ENCODE data around the gene KCNV2.

The KCNV2 gene

GRCh38 chr9:2717385-2717784, at the start of gene KCNV2:
Gene KCNV2, plus strand, starts transcription at chr9:2717510. Its CDS starts 230 bp downstream, at chr9:2717740.
- H3K27ac ChIP-seq, result no peak within 1 kb of the TSS
- no peak within 1 kb of the TSS for H3K4me3 ChIP-seq (ENCODE audit: low read depth, low read length)
- DNase-seq, result no peak
- in situ Hi-C loops (cut with HindIII; ENCODE audit: low pct_ligation_motif_present, low sequenced_read_pairs), result no loop called here
- no peaks in the 10 kb centered on the region for H3K36me3 ChIP-seq (replicated peaks)
- no peaks in the 10 kb centered on the region for H3K27me3 ChIP-seq (replicated peaks)
- TF ChIP-seq CTCF (IDR thresholded peaks at IDR 0.05; ENCODE audit: low read depth, low read length, missing control alignments), result no peak

GRCh38 chr9:2673161-2673560, 44.1 kb upstream of the KCNV2 start:
- no peak for DNase-seq
- Histone ChIP-seq H3K36me3 (replicated peaks) (no peaks in the 10 kb centered on the region), H3K27ac (no peak overlapping the region), H3K4me3 (ENCODE audit: low read depth, low read length) (no peak overlapping the region), H3K27me3 (replicated peaks) (no peaks in the 10 kb centered on the region)
- in situ Hi-C loops (cut with HindIII; ENCODE audit: low pct_ligation_motif_present, low sequenced_read_pairs), result no loop called here
- no peak for TF ChIP-seq CTCF (IDR thresholded peaks at IDR 0.05; ENCODE audit: low read depth, low read length, missing control alignments)

- Histone ChIP-seq H3K27me3 (replicated peaks) (no peaks in the 10 kb centered on the region), H3K4me3 (ENCODE audit: low read depth, low read length) (no peak overlapping the region), H3K36me3 (replicated peaks) (no peaks in the 10 kb centered on the region), H3K27ac (no peak overlapping the region)
- TF ChIP-seq CTCF (IDR thresholded peaks at IDR 0.05; ENCODE audit: low read depth, low read length, missing control alignments), result no peak
- in situ Hi-C loops (cut with HindIII; ENCODE audit: low pct_ligation_motif_present, low sequenced_read_pairs), result no loop called here
- no peak for DNase-seq
These were observed 43.0 kb upstream of the KCNV2 start for GRCh38 chr9:2674141-2674824.

GRCh38 chr9:2675834-2676233, 41.5 kb upstream of the KCNV2 start:
- in situ Hi-C loops (cut with HindIII; ENCODE audit: low pct_ligation_motif_present, low sequenced_read_pairs), result no loop called here
- H3K4me3 ChIP-seq (ENCODE audit: low read depth, low read length), result no peak overlapping the region
- DNase-seq, result no peak
- H3K27ac ChIP-seq, result no peak overlapping the region
- no peaks in the 10 kb centered on the region for H3K36me3 ChIP-seq (replicated peaks)
- H3K27me3 ChIP-seq (replicated peaks), result no peaks in the 10 kb centered on the region
- TF ChIP-seq CTCF (IDR thresholded peaks at IDR 0.05; ENCODE audit: low read depth, low read length, missing control alignments), result no peak

- in situ Hi-C loops (cut with HindIII; ENCODE audit: low pct_ligation_motif_present, low sequenced_read_pairs), result no loop called here
- Histone ChIP-seq H3K36me3 (replicated peaks) (no peaks in the 10 kb centered on the region), H3K4me3 (ENCODE audit: low read depth, low read length) (no peak overlapping the region), H3K27ac (no peak overlapping the region), H3K27me3 (replicated peaks) (no peaks in the 10 kb centered on the region)
- DNase-seq, result no peak
- TF ChIP-seq CTCF (IDR thresholded peaks at IDR 0.05; ENCODE audit: low read depth, low read length, missing control alignments), result no peak
These were observed 40.8 kb upstream of the KCNV2 start for GRCh38 chr9:2676466-2676865.
